Ishikawa (cell line): ENCODE results near the gene SOS1.

Experiments
- CEBPB ChIP-seq: IDR thresholded peaks from 2 replicates; pipeline ENCODE4 v1.6.1; 2012
- CREB1 ChIP-seq: IDR thresholded peaks from 2 replicates; pipeline ENCODE4 v1.6.1; 2012; ENCODE audit warnings: low read depth
- EGR1 ChIP-seq: IDR thresholded peaks from 2 replicates; pipeline ENCODE4 v1.6.1; 2012
- EP300 ChIP-seq: IDR thresholded peaks from 2 replicates; pipeline ENCODE4 v1.6.1; 2012; ENCODE audit warnings: borderline replicate concordance
- FOXM1 ChIP-seq: IDR thresholded peaks from 2 replicates; pipeline ENCODE4 v1.6.1; 2012; ENCODE audit warnings: low read depth, borderline replicate concordance
- MAX ChIP-seq: IDR thresholded peaks from 2 replicates; pipeline ENCODE4 v1.6.1; 2012
- NFIC ChIP-seq: IDR thresholded peaks from 2 replicates; pipeline ENCODE4 v1.6.1; 2012
- RAD21 ChIP-seq: IDR thresholded peaks from 2 replicates; pipeline ENCODE4 v1.6.1; 2012; ENCODE audit warnings: low read depth
- REST ChIP-seq: IDR thresholded peaks from 2 replicates; pipeline ENCODE4 v1.6.1; 2012; ENCODE audit warnings: low read depth, mild to moderate bottlenecking
- TAF1 ChIP-seq: IDR thresholded peaks from 2 replicates; pipeline ENCODE4 v1.6.1; 2012; ENCODE audit warnings: low read depth, mild to moderate bottlenecking
- TCF12 ChIP-seq: IDR thresholded peaks from 2 replicates; pipeline ENCODE4 v1.6.1; 2012; ENCODE audit warnings: low read depth
- TEAD4 ChIP-seq: IDR thresholded peaks from 2 replicates; pipeline ENCODE4 v1.6.1; 2012
- USF1 ChIP-seq: IDR thresholded peaks from 2 replicates; pipeline ENCODE4 v1.6.1; 2012
- YY1 ChIP-seq: IDR thresholded peaks from 2 replicates; pipeline ENCODE4 v1.6.1; 2012; ENCODE audit warnings: low read depth
- ZBTB7A ChIP-seq: IDR thresholded peaks from 2 replicates; pipeline ENCODE4 v1.6.1; 2012; ENCODE audit warnings: low read depth

SOS1 gene

GRCh38 chr2:39069136-39069515, 51.7 kb downstream of the SOS1 start:
- TF ChIP-seq CREB1 (no peak), EGR1 (no peak), REST (no peak), TCF12 (no peak), RAD21 (no peak), TEAD4 (no peak), TAF1 (no peak), CEBPB (no peak), MAX (no peak), USF1 (no peak), NFIC (no peak), FOXM1 (no peak), EP300 (no peak), YY1 (no peak), ZBTB7A (no peak)

GRCh38 chr2:39068299-39069135, 52.3 kb downstream of the SOS1 start:
- TF ChIP-seq CREB1 = no peak
- TF ChIP-seq YY1 = no peak
- TF ChIP-seq REST = no peak
- TF ChIP-seq RAD21 = no peak
- TF ChIP-seq TCF12 = no peak
- no peak for TF ChIP-seq MAX
- no peak for TF ChIP-seq USF1
- no peak for TF ChIP-seq CEBPB
- TF ChIP-seq NFIC = no peak
- TF ChIP-seq EP300 = no peak
- TF ChIP-seq FOXM1 = no peak
- TF ChIP-seq TEAD4 = no peak
- no peak for TF ChIP-seq EGR1
- TF ChIP-seq ZBTB7A = no peak
- TF ChIP-seq TAF1 = no peak

GRCh38 chr2:39065616-39066015, 55.2 kb downstream of the SOS1 start:
- no peak for TF ChIP-seq EGR1
- TF ChIP-seq CREB1 = no peak
- no peak for TF ChIP-seq RAD21
- TF ChIP-seq NFIC = no peak
- no peak for TF ChIP-seq TEAD4
- TF ChIP-seq EP300 = no peak
- TF ChIP-seq USF1 = no peak
- TF ChIP-seq TAF1 = no peak
- no peak for TF ChIP-seq YY1
- no peak for TF ChIP-seq MAX
- no peak for TF ChIP-seq CEBPB
- TF ChIP-seq TCF12 = no peak
- no peak for TF ChIP-seq FOXM1
- TF ChIP-seq ZBTB7A = no peak
- TF ChIP-seq REST = no peak
